NCI-H2227 treated with DMSO at 0.1 percent for 48 hours (cell line): ENCODE measurements around the gene ZBED4.

ENCODE experiments used
- DNase-seq: peaks from one replicate; lab custom pipeline; 2025; lab: John Stamatoyannopoulos, UW

The ZBED4 gene

DNA sequence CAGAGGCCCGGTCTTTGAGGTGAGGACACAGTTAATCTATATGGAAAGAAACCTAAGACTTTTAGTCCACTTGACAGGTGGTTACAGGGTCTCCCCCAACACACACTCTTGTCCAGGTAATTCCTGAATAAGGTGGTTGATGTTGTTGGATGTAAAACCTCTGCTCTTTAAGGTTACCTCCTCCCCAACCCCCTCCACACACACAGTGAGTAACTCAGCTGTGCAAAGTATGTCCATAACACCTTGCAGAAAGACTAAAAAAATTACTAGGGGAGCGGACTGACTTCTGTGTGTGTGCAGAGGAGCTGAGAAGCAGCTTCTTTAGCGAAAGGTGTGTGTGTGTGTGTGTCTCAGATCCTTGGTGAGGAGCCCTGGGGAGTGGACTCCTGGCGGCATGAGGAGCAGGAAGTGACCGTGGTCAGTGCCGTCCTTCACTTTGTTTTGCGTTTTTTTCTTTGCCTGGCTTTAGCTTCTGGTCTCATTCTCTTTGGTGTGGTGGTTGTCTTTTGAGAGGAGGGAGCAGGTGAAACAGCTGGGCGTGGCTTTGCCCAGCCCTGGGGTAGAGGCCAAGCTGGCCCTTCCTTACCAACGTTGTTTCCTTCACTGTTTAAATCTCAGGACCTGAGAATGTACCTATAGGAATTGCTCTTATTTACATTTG, 1.7 kb downstream of the ZBED4 start:
- DNase-seq = no peak

DNA sequence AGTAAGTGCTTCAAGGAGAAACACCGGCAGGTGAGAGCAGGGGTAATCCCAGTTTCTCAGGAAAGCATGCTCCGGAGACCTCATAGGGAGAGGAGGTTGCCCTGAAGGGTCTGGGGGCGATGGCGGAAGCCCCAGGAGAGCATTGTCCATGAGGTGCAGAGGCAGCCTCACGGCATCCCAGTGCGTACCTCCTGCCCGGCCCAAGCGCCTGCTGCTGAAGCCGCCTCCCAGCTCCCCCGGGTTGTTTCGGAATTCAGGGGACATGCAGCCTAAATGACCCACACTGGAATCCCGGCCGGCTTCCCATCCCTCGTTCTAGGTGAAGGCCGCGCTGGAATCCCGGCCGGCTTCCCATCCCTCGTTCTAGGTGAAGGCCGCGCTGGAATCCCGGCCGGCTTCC, 2.7 kb downstream of the ZBED4 start:
- no peak for DNase-seq

DNA sequence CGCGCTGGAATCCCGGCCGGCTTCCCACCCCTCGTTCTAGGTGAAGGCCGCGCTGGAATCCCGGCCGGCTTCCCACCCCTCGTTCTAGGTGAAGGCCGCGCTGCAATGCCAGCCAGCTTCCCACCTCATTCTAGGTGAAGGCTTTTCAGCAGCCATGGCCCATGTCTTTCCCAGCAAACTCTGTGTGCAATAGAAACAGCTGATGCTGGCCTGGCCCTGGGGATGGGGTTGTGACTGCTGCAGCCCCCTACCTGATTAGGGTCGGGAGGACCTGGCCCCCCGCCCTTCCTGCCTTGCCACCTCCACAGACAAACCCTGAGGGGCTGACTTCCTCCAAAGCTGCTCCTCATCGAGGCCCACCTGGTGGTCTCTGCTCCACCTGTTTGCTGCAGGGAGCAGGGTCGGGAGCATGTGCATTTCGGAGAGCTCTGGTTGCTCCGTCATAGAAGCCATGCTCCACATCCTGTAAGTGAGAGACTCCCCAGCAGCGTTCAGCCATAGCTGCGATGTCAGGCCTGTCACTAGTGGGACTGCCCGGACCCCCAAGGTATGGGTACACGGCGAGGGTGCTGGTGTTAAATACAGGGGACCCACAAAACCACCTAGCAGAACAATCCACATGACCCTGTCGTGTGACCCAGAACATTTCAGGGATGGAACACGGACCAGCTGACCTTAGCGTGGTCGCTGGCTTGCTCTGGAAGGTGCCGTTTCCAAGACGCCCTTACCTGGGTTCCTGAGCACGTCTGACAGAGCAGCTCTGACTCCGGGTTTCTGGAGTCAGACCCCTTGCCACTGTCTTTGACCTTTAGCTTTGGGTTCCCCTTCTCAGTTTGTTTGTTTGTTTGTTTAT, 3.3 kb downstream of the ZBED4 start:
- no peak for DNase-seq

DNA sequence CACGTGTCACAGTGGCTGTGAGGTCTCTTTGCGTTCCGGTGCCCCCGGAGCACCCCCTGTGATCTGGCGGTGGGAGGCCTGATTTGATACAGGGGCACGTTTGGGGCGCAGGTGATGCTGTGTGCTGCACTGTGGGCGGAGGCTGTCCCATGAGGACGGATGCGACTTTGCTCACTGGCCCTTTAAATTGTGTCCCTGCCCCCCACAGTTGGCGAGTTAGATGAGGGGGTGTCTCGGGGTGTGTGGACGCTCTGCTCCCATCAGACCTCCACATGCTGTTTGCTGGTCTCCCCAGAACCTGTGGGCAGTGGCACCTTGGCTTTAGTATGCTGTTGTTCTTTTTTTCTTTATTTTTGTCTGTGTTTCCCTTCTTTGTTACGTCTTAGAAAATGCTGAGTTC, 5.2 kb downstream of the ZBED4 start:
- no peak for DNase-seq

DNA sequence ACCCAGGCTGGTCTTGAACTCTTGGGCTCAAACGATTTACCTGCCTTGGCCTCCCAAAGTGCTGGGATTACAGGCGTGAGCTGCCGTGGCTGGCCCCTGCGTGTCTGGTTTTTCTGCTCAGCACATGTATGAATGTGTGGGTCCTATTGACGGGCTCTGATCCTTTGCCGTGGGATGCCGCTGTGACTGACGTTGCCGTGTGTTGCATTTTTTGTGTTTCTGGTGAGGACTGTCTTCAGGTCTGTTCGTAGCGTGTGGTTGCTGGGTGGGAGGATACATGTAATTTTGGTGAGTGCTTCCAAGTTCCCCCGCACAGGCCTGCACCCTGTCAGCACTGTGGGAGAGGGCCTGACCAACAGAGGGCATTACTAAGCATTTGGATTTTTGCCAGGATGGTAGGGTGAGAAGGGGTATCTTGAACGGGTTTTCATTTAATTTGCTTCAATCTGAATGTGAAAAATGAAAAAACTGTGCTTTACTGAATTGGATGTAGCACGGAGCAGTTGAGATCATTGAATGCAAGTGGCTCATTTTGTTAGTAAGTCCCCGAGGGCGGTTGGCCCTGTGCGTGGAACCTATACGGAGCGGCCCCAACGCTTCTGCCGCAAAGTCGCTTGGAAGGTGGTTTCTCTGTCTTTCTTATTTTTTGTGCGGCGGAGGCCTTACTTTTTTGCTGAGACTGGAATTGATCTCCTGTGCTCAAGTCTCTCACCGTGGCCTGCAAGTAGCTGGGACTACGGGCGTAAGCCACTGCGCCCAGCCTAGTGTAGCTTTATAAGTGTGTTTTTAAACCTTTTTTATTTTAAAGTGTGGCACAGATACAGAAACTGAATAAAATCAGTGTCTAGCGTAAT, 8.2 kb downstream of the ZBED4 start:
- DNase-seq = no peak

DNA sequence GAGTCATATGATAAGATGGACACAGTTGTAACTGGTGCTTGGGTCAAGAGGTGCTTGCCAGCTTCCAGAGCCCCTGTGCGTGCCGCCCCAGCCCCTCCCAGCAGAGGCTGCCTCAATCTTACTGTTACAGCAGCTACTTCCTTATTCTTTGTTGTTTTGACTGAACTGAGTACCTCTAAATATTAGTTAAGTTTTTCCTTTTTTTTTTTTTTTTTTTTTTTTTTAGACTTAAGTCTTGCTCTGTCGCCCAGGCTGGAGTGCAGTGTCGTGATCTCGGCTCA, 8.8 kb downstream of the ZBED4 start:
- DNase-seq = no peak

DNA sequence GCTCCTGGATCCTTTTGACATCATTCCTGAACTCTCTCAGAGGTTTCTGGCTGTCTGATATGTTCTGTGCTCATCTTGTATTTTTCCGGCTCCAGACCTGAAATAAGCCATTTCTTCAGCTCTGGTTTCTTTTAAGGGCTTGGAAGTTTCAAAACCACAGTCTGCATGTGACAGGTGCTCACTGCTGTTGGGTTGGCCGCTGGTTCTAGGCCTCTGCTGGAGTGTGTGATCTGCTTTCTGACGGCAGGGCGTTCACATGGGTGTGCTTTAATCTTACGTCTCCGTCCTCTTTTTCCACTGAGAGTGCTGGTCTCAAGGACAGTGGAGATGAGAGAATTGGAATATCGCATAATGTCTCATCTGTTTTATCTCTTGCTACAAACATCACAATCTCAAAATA, 10.3 kb downstream of the ZBED4 start:
- DNase-seq = no peak

DNA sequence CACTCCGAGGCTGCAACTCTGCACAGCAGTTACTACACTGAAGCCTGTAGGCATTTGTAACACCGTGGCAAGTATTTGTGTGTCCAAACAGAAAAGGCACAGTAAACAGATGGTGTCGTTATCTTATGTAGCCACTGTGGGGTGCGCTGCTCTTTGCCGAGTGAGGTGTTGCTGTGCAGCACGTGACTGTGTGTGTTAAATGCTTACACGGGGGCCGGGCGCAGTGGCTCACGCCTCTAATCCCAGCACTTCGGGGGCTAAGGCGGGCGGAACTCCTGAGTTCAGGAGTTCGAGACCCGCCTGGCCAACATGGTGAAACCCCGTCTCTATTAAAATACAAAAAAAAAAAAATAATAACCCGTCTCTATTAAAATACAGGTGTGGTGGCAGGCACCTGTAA, 11.5 kb downstream of the ZBED4 start:
- DNase-seq = no peak

DNA sequence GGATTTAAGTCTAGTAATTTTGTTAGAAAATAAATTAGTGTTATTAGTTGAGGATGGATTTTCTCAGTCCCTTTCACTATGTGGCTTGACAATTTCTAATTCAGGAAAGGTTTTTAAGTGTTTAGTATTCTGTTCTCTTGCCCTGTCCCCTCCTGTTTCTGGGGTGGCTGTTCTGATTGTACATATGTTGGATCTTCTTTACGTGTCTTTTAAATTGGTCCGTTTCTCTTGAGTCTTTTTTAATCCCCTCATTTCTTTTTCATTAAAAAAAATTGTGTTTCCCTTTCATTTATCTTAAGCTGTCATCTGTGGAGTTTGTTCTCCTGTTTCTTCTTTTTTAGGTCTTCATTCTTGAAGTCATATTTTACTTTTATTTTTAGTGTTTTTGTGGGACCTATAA, 12.5 kb downstream of the ZBED4 start:
- no peak for DNase-seq

DNA sequence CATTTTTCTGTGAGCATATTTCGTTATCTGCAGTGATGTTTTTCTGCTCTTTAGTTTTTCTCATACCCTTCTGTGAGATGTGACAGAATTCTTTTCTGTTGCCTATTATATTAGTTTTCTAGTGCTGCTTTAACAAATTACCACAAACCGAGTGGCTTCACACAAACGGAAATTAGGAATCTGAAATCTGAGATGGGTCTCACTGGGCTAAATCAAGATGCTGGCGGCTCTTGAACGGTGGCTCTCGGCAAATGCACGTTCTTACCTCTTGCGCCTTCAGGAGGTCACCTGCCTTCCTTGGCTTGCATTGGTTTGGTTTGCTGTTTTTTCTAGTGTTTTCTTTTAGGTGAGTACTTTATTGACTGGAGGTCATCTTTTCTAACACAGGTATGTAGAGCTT, 13.0 kb downstream of the ZBED4 start:
- no peak for DNase-seq

DNA sequence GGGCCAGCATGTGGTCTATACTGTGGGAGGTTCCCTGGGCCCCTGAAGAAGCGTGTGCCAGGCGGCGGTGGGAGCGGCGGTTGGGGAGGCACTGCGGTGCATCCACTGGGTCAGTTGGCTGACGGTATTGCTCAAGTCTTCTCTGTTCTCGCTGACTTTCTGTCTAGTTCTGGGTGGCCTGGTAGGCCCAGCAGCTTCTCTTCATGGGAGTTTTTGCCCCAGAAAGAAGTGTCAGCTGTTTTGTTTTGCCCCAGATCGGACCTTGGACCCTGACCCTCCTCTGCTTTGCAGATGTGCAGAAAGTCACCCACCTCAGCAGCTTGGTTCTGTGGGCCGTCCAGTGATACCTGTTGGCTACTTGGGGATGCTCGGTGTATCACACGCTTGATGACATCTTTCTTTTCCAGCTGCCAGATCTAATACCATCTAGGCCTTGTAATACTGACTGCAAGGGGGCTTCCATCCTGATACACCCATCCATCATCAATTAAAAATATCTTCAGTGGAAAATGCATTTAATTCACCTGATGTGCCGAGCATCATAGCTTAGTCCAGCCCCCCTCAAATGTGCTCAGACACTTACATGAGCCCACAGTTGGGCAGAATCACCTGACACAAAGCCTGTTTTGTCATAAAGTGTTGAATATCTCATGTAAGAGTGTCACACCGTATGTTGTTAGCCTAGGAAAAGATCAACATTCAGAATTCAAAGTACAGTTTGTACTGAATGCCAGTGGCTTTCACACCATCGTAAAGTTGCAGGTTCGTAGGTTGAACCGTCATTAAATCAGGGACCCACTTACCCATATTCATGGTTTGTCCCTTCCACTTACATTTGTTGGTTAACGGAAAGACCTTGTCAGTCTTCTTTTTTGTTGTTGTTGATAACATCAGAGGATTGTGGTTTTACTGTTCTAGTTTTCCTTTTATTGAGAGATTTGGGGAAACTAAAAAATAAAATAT, 13.9 kb downstream of the ZBED4 start:
- no peak for DNase-seq

DNA sequence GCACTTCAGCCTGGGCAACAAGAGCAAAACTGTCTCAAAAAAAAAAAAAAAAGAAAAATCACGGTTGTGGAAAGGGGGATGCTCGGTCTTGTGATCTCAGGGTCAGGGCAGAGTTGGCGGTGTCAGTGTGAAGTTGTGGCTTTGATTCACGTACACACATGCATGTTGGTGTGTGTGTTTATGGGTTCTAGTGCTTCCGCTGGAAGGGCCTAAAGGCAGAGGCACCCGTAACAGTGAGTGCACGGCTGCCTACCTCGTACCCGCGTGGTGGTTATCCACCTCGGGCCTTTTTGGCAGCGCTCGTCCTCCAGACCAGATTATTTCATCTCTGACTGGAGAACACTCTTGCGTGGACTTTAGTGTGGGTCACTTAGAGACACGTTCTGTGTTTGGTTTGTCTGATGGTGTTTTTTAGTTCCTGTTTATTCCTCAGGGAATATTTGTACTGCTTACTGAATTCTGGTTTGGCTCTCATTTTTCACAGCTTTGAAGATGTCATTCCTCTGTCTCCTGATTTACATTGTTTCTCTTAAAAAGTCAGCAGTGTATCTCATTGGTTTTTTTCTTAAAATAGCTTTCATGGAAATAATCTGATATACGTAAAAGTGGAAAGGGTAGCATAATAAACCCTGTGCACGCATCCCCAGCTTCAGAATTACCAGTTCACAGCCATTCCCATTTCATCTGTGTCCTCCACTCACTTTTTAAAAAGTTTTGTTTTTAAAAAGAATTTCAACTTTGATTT, 15.6 kb downstream of the ZBED4 start:
- DNase-seq = no peak

DNA sequence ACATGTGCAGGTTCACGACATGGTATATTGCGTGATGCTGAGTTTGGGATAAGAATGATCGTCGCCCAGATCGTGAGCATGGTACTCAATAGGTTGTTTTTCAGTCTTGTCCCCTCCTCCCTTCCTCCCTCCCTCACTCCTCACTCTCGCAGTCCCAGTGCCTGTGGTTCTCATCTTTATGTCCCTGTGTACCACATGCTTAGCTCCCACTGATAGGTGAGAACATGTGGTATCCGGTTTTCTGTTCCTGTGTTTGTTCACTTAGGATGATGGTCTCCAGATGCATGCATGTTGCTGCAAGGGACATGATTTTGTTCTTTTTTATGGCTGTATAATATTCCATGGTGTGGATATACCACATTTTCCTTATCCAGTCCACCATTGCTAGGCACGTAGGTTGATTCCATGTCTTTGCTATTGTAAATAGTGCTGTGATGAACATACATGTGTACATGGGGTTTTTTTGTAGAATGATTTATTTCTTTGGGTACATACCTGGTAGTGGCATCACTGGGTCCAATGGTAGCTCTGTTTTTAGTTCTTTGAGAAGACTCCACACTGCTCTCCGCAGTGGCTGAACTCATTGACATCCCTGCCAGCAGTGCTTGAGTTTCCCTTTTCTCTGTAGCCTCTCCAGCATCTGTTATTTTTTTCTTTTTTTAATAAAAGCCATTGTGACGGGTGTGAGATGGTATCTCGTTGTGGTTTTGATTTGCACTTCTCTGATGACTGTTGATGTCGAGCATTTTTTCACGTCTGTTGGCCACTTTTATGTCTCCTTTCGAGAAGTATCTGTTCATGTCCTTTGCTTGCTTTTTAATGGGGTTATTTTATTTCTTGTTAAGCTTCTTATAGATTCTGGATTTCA, 16.4 kb downstream of the ZBED4 start:
- no peak for DNase-seq

DNA sequence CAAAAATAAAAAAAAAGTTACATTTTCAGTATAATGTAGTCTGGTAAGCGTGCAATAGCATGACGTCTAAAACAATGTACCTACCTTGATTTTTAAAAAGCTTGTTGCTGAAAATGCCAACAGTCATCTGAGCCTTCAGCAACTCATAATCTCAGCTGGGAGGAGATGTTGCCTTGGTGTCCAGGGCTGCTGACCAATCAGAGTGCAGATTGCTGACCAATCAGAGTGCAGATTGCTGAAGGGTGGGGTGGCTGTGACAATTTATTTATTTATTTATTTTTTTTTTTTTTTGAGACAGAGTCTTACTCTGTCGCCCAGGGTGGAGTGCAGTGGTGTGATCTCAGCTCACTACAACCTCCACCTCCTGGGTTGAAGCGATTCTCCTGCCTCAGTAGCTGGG, 17.8 kb downstream of the ZBED4 start:
- DNase-seq = no peak

DNA sequence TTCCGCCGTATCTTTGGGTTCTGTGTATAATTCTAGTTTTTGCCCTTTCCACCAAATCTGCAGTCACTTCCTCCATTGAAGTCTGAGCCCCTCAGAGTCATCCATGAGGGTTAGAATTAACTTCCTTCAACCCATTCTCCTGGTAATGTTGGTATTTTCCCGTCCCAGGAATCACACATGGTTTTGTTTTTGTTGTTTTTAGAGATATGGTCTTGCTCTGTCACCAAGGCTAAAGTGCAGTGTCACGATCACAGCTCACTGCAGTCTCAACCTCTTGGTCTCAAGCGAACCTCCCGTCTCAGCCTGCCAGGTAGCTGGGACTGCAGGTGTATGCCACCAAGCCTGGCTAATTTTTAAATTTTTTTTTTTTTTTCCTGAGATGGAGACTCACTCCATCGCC, 18.7 kb downstream of the ZBED4 start:
- DNase-seq = no peak

DNA sequence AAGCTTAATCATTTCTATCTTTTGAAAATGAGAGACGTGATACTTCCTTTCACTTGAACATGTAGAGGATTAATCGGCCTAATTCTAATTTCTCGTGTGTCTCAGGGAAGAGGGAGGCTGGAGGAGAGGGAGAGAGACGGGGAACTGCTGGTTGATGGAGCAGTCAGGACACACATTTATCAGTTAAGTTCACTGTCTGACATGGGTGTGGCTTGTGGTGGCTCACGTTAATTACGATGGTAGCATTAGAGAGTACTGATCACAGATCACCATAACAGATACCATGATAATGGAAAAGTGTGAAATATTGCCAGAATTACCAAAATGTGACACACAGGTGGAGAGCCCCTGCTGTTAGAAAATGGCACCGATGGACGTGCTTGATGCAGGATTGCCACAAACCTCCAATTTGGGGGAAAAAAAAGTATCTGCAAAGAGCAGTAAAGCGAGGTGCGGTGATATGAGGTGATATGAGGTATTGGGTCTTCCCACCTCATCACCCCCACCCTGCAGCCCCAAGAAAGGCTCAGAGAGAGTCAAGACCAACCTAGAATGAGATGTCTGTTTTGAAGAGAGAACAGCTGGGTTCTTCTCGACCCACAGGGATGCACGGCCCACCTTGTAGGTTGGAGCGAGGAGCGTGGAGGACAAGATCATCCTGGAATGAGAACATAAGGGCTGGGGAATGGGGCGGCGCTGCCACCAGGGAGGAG, 19.7 kb downstream of the ZBED4 start:
- DNase-seq = no peak

DNA sequence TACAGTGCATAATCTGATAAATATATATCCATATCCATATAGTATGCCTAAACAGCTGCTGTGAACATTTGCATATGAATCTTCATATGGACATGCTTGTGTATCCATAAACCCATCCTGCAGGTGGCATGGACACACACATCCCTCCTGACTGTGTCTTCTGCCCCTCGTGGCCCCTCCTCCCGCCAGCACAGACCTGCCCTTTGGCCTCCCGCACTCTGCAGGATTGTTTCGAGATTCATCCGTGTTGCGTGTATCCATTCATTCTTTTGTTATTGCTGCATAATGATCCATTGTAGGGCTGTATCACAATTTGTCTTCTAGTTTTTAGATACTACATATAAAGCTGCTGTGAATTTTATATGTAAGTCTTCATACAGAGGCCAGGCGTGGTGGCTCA, 24.0 kb downstream of the ZBED4 start:
- no peak for DNase-seq

DNA sequence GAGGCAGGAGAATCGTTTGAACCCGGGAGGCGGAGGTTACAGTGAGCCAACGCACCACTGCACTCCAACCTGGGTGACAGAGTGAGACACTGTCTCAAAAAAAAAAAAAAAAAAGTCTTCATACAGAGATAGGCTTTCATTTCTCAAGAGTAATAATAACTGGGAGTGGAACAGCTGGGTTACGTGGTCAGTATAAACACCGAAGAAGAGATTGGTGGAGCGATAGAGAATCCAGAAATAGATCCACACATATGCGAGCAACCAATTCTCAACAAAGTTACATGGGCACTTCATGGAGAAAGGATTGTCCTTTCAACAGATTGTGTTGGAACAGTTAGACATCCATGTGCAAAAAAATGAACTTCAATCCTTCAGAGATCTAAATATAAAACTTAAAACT, 24.6 kb downstream of the ZBED4 start:
- no peak for DNase-seq

DNA sequence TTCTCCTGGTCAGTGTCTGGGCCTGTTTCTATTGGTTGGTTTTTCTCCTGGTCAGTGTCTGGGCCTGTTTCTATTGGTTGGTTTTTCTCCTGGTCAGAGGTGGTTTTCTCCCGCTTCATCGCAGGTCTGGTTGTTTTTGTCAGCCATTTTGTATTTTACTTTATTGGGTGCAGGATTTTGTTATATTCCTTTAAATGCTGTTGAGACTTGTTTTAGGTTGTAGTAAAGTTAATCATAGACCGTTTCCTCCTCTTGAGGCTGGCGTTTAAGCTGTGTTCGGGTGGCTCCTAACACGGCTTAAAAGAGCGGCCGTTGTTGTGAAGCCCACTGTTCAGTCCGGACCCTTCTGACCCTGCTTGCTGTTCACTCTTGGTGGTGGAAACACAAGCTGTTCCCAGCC, 26.2 kb downstream of the ZBED4 start:
- no peak for DNase-seq

DNA sequence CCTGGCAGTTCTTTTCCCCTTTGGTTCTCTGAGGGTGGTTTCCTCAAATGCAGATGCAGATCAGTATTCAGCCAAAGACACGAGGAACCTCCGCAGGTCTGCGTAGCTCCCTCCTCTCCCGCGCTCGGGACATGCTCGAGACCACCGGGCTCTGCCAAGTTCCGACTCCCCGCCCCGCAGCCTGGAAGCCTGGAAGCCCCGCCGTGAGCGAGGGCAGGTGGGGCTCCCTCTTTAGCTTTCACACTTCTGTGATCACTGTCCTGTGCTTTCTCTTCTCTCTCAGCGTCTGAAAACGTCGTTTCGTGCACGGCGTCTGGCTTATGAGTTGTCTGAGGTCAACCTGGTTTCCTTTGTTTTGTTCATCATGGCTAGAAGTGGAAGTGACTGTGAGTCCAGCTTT, 26.6 kb downstream of the ZBED4 start:
- DNase-seq = no peak
